GM18517 (cell line): Measurements from ENCODE around the gene UBE2N.
"Not testable (repeated sequence)": the region's sequence is repeated elsewhere in the genome, so short reads cannot be mapped to it uniquely, and the experiment has no call there.

Experiments used
- ATAC-seq: cut with Tn5 transposase; IDR thresholded peaks from one replicate; pipeline ENCODE4 v1.9.1; 2021; ENCODE audit warnings: mild to moderate bottlenecking, moderate library complexity; ENCODE audit not compliant: unreplicated experiment

UBE2N gene

GRCh38 chr12:93447555-93448290 is 6.0 kb upstream of the UBE2N start:
- ATAC-seq, result no peak

- ATAC-seq, result no peak
These were observed 1.8 kb upstream of the UBE2N start for GRCh38 chr12:93443576-93443975.

- ATAC-seq, result no peak
These were observed 929 bp upstream of the UBE2N start for GRCh38 chr12:93442411-93443340.

- ATAC-seq, result peak; percentile 2
These were observed 598 bp downstream of the UBE2N start for GRCh38 chr12:93441081-93441616.

DNA sequence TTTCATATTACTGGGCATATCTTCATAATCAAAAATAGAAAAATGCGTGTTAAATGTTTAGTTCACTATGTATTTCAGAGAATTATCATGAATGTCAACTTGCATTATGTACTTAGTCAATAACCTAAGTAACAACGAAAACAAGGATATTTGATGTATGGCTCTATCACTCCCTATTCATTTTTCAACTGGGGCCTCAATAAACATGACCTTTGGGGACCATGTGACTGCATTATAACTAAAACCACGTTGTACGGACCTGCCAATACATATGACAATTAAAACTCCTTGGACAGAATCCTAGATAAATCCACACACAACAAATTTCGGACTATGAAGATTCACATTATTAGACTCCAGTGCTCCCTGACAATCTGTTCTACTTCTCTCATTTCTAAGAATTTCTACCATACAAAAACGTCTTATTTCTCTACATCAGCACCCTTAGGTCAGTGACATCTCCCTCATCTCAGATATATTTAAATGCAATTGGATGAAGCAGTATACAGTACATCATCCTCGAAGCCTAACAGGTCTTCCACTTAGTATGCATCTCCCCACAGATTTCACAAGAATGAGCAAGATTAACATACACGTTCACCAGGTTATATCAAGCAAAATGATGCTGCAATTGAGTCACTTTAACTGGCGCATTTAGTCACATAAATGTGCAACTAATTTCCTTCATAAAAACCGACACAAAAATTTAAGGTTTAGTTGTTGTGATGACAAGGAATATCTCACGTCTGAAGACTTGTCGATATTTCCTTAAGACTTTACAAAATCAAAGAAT is 1.5 kb downstream of the UBE2N start:
- no peak for ATAC-seq

GRCh38 chr12:93438266-93439050 is 3.3 kb downstream of the UBE2N start:
- no peak for ATAC-seq

GRCh38 chr12:93434256-93434865 is 7.4 kb downstream of the UBE2N start:
- no peak for ATAC-seq

DNA sequence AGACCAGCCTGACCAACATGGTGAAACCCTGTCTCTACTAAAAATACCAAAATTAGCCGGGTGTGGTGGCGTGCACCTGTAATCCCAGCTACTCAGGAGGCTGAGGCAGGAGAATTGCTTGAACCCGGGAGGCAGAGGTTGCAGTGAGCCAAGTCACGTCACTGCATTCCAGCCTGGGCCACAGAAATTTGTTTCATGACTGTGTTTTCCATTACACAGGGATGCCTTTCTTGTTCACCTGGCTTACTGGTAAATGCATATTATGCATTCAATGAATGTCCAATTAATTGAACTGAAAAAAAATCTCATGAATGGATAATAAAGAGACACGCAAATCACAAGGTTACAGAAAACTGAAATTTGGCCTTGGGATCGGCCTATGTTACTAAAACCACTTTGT is 9.7 kb downstream of the UBE2N start:
- not testable (repeated sequence) for ATAC-seq

- ATAC-seq, result no peak
These were observed 11.5 kb downstream of the UBE2N start for GRCh38 chr12:93430280-93430679.

- ATAC-seq, result no peak
These were observed 11.9 kb downstream of the UBE2N start for GRCh38 chr12:93429852-93430251.

GRCh38 chr12:93429448-93429847 is 12.3 kb downstream of the UBE2N start:
- ATAC-seq, result no peak

- ATAC-seq, result no peak
These were observed 13.8 kb downstream of the UBE2N start for GRCh38 chr12:93427779-93428564.

GRCh38 chr12:93426412-93426805 is 15.3 kb downstream of the UBE2N start:
- ATAC-seq, result peak; percentile 38

- peak; percentile 11 for ATAC-seq
These were observed 15.9 kb downstream of the UBE2N start for GRCh38 chr12:93425736-93426411.

DNA sequence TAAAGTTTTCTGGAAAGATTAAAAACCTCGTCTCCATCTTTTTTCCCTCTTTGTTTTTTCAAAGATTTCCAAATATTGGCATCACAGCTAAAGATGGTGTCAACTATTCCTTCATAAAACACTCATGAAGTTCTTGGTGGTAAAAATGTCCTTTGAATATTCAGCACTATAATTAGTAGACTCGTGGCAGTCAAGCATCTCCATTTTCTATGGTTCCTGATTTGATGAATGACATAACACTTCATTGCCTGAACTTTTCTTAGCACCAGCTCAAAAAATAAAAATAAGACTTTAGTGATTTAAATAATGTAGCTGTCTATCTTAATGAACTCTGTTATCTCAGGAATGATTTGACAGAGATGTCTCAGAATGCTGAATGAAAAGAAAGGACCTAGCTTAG is 19.7 kb downstream of the UBE2N start:
- no peak for ATAC-seq

DNA sequence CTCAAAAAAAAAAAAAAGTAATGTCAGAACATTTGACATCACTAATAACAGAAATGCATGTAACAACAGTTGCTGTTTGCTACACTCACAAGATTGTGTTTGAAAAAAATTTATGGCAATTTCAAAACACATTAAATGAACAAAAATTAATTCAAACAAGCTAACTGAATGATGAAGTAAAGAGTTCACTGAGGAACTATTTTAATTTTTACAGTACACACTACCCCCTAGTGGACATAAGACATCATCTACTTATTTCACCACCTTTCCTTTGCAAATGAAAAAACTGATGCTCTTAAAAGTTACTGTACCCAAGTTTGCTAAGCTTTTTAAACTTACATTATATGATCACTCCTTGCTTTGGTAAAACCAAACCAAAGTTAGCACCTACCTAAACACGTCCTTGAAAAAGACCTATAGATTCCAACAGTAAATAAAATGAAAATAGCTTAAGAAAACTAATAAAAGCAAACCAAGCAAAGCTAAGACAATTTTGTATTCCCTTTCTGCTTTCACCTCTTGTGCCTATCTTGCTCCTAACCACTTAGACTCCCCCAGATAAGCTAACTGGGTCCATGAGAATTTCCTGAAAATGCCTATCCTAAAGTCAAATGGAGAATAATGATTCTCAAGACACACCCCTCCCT is 22.2 kb downstream of the UBE2N start:
- no peak for ATAC-seq

- ATAC-seq, result no peak
These were observed 23.7 kb downstream of the UBE2N start for GRCh38 chr12:93417967-93418480.
